Measurements from ENCODE around the gene PRR36.

PRR36 gene

GRCh38 chr19:7818806-7819205 is 55.4 kb downstream of the PRR36 start:
- no peak overlapping the region for H2AFZ ChIP-seq (ENCODE audit: low read length, unreplicated experiment)

More at GRCh38 chr19:7818806-7819205, 55.4 kb downstream of the PRR36 start:
- Histone ChIP-seq H3K4me1 (ENCODE audit: control insufficient read depth, insufficient read depth, low read length, unreplicated experiment) (no peaks in the 10 kb centered on the region), H3K27me3 (ENCODE audit: insufficient read depth, low read length) (peaks cover 10% of the 10 kb centered on the region; the same call in 1 of the 2 replicates), H3K36me3 (ENCODE audit: insufficient read depth, low read length) (no peaks in the 10 kb centered on the region), H3K27ac (ENCODE audit: low read depth, low read length) (no peak overlapping the region), H3K4me3 (ENCODE audit: low read depth, low read length) (no peak overlapping the region), H3K79me2 (ENCODE audit: control insufficient read depth, insufficient read depth, low read length, unreplicated experiment) (no peaks in the 10 kb centered on the region)

Data from ACC112 (cell line).